Dedifferentiated amniotic fluid mesenchymal stem cell (primary cell): ENCODE results near the gene MOB2.

Experiments used
- DNase-seq: peaks from one replicate; pipeline ENCODE4 v3.0.0-alpha.2; 2016; ENCODE audit errors: extremely low spot score

The MOB2 gene

DNA sequence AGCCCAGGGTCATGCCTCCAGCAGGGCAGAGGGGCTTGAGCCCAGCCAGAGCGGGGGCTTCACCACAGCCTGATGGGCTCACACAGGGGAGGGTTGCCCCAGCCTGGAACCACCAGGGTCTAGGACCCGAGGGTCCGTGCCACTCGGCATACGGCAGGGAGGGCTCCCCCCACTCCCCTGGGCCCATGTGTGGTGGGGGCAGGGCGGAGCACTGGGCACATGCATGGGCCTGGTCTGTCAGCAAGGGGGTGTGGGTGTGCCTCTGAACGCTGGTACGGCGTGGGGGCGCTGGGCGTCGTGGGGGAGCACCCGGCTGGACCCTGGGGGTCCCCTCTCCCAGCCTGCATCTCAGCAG lies 29.3 kb downstream of the MOB2 start:
- no peak for DNase-seq

DNA sequence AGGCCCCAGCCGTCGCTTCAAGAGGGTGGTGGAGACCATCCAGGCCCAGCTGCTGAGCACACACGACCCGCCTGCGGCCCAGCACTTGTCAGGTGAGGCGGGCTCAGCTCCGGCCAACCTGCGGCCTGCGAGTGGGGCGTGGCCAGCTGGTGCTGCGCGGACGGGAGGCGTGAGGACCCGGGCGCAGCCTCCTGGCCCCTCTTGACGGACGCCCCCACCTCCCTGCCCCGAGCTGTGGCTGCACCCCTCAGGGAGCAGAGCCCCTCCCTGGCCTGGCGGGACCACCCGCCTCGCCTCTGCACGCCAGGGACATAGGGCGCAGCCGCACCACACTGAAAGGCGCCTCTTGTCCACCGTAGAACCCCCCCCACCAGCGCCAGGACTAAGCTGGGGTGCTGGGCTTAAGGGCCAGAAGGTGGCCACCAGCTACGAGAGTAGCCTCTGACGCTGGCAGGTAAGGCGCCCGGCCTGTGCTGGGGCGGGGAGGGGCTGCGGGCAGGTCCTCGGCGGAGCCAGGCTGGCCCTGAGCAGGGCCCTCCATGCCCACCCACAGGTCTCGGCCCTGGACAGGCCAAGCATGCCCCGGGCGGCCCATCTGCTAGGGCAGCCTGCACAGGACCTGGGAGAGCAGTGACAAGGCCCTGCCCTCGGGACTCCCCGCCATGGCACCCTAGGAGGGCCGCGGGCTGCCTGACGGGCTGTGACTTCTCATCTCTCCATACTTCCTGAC lies 29.8 kb downstream of the MOB2 start:
- no peak for DNase-seq

DNA sequence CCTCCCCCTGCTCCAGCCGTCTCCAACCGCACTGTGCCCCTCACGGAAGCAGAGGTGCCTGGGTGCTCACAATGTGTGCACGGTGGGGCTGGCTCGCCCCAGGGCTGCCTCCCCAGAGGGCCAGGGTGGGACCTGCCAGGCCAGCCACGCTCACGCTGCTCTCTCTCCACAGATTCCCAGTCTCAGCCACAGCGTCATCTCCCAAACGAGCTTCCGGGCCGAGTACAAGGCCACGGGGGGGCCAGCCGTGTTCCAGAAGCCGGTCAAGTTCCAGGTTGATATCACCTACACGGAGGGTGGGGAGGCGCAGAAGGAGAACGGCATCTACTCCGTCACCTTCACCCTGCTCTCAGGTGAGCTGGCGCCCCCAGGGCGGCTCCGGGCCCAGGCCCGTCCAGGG lies 30.4 kb downstream of the MOB2 start:
- no peak for DNase-seq

DNA sequence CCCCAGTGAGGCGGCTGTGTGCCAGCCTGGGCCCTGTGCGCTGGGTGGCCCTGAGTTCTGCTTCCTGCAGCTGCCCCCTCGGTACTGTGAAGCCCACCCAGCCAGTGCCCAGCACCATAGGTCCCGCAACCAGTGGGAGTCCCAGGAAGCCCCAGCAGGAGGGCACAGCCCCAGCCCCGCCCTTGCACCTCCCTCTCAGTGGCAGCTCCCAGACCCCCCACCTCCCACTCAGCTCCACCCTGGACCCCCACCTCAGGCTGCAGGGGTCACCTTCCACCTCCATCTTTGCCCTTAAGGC lies 30.9 kb downstream of the MOB2 start:
- DNase-seq: no peak

DNA sequence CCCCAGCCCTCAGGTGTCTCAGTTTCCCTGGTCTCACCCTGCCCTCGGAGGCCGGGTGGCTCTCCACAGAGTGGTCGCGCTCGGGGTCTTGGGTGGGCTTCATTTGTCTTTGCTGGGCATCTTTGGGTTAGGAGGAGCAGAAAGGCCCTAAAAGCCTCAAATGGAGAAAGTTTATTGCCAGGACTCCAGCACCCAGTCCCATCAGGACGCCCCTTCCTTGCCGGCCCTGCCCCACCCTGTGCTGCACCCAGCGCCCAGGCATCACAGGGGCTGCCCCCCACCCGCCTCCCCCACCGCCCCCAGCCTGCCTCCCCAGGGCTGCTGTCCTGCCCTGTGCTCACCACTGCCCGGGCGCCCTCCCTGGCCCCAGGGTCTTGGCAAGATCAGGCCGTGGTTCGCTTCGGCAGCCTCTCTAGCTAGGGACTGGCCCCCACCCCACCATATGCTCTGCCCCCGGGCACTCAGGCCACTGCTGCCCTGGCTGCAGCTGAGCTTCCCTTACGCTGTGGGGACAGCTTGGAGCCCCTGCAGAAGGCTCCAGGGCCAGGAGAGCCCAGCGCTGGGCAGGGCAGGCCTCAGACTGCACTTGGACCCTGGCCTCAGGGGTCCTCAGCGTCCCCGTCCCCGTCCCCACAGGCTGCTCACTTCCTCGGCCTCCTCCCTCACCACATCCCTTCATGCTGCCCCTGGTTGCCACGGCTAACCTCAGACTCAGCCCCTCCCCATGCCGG lies 31.4 kb downstream of the MOB2 start:
- no peak for DNase-seq

DNA sequence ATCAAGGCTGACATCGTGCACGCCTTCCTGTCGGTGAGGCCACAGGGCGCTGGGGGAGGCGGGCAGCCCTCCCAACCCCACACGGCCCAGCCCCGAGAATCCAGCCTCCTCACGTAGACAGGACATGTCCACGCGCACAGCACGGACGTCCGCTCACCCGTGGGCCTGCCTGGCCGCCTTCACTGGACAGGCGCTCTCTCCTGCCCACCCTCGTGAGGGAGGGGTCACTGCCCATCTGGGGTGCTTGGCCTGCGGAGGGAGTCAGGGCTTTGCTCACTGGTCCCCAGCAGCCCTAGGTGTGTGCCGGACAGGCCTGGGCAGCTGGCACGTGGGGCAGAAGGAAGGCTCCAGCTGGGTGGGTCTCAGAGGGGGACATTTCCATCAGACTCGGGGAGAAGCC lies 32.0 kb downstream of the MOB2 start:
- no peak for DNase-seq

DNA sequence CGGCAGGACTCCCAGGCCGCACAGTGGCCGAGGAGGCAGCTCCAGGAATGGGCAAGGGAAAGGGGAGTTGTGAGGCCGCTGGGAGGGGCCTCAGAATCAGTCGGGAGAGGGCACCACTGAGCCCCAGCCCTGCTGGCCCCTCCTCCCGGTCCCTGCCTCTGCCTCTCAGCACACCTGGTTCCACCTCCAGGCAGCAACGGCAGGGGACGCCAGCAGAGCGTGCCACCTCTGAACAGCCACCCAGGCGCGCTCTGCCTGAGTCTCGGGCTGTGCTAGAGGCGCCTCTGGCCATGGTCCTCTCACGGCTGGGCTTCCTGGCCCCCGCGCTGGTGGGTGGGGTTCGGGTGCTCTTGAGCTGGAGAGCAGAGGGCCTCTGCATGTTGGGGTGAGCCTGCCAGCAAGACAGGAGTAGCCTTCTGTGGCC lies 33.0 kb downstream of the MOB2 start:
- DNase-seq: no peak

DNA sequence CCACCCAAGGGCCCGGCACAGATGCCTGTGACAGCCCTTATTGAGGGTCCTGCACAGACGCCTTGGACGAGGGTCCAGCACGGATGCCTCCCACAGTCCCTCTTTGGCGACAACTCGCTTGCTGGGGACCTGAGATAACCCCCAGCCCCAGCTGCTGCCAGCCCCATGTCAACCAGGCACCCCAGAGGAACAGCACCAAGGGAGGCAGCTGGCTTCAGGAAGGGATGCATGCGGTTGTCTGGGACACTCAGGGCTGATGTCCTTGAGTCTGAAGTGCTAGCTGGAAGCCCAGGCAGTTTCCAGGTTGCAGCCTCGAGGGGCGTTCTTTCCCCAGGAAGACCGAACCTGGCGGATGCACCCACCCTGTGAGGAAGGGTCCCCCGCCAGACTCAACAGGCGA lies 33.8 kb downstream of the MOB2 start:
- DNase-seq: no peak

DNA sequence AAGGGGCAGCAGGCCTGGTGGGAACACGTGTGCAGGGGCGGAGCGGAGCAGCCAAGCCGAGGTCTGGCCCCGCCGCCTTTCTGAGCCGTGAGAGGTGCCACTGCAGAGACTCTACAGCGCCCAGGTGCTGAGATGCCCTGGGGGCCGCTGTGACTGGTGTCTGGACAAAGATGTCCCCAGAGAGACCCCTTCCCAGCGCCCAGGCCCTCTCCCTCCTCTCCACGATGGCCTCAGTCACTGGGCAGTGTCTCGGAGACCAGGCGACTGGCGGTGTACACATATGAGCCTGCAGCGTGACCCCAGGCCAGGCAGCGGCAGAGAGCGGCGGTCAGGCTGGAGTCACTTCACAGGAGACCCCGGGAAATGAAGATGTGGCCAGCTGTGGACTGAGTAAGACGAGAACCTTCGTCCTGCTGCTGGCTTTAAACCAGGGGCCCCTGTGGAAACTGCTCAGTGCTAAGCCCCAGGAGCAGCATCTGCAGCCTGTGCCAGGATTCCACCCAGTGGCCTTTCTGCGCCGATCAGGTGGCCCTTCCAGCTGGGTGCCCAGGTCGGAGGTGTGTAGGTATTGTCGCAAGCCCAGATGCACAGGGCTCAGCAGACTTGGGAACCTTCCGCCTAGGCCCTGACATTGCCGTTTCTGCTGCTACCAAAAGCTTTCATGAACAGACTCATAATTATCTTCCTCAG lies 34.7 kb downstream of the MOB2 start:
- DNase-seq: no peak

DNA sequence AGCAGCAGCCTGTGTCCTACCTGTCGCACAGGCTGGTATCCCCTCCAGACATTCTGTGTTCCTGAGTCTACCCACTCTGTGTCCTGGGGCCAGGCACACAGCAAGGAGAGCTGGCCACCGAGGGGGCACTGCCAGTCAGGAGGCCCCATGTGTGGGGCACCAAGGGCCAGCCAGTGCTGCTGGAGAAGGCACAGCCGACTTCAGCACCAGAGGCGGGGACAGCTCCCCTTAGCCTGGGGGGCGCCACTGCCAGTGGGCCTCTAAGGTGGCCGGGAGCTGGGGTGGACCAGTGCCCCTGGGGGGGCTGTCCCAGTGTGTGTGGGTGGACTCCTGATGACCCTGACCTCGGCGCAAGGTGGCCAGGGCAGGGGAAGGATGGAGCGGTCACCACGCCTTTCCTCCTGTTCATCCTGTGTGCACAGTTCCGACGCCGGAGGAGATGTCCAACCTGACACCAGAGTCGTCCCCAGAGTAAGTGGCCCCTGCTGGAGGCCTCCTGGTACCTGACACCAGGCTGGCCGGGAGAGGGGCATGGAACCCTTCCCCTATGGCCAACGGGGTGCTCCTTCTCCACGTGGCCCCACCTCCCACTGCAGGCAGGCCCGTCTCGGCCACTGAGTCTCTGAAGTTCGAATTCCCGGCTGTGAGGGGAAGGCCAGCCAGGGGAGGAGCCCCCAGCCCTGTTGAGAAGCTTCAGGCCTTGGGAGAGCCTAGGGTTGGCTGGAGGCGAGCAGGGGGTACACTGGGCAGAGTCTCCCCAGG lies 35.4 kb downstream of the MOB2 start:
- DNase-seq: no peak

DNA sequence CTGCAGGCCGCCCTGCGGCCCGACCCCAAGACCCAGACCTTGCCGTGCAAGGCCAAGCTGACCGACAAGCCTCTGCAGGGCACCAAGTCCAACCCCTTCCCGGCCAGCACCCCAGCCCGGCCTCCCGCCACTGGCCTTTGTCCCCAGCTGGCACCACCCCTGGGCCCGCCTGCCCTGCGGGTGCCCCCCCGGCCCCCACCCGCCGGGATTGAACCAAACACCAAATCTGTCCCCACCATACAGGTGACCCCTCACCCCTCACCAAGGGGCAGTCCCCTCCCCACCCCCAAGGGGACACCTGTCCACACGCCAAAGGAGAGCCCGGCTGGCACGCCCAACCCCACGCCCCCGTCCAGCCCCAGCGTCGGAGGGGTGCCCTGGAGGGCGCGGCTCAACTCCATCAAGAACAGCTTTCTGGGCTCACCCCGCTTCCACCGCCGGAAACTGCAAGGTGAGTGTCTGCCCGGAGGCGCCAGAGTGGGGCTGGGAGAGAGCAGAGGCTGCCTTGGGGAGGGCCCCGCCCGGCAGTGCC lies 36.2 kb downstream of the MOB2 start:
- no peak for DNase-seq

DNA sequence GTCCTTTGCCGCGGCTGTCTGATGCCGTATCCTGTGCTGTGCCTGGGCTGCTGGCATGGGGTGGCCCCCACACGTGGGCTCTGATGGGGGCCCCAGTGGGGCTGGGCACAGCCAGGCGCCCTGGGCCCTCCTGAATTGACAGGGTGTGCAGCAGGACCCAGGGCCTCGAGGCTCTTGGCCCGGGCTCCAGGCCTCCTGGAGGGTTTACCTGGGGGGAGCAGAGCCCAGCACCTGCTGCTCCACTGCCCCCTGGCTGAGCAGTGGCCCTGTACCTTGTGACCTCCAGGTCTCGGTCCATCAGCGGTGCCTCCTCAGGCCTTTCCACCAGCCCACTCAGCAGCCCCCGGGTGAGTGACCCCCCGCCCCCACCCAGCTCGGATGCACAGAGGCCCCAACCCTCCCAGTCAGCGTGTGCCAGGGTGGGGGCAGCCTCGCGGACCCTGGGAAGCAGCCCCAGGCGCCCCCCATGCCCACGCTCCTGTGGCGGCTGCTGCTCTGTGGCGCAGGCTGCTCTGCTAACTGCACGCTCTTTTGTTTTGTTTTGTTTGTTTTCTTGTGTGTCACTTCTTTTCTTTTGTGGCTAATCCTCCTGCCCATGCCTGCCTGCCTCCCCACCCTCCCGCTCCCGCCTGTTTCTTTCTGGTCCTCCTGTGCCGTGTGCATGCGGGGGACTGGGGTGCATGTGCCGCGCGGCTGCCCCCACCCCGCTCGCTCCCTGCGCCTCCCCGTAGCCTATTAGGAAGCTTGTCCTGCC lies 36.9 kb downstream of the MOB2 start:
- DNase-seq: no peak

DNA sequence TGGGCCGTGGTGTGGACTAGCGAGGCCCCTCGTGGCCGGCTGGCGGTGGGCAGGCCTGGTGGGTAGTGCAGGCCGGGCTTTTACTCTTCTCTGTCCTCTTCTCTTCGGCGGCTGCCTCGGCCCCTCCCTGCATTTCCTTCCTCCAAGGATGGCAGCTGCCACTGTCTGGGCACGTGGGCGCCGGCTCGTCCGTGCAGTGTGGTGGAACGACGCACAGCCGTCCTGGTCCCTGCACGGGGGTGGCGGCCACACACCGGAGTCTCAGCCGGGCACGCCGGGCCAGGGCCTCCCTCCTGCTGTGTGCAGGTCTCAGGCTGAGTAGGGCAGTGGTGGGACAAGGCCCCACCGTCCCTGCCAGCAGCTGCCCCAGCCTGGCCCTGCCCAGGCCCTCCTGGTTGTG lies 37.7 kb downstream of the MOB2 start:
- no peak for DNase-seq

DNA sequence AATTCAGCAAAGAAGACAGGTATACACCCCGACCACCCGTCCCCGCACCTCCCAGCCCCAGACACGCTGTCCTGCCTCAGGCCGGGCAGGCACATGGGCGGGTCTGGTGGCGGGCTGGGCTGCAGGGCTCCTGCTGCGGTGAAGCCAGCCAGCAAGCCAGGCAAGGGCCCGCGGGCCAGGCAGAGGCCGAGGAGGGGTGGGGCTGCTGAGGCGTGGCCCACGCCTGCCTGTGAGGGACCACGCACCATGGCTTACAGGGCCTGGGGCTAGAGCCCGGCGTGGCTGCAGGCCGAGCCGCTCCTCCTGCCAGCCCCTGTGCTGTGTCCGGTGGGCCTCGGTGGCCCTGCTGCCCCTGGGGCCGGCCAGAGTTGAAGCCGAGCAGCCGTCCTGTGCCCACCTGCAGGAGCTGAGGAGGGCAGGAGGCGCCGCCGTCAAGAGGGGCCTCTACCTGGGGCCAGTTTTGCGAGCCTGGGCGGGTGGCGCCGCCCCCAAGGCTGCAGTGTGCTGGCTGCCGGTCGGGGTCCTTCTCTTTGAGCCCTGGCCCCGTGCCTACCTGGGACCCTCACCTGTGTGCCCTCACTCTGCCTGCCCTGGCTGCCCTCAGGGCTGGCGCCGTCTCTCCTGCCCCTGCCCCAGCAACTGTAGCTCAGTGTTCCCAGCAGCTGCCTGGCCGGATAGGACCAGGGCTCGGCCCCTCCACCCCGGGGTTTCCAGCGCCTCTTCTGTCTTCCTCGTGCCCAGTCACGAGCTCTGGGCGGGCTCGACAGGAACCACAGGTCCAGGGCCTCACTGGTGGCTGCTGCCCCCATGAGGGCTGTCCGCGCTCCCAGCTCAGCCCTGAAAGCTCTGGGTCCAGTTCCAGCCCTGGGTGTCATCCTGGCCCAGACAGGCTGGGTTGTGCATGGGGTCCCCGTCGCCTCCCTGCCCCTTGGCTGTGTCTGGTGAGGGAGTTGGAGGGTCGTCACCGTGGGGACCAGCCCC lies 38.4 kb downstream of the MOB2 start:
- DNase-seq: no peak

DNA sequence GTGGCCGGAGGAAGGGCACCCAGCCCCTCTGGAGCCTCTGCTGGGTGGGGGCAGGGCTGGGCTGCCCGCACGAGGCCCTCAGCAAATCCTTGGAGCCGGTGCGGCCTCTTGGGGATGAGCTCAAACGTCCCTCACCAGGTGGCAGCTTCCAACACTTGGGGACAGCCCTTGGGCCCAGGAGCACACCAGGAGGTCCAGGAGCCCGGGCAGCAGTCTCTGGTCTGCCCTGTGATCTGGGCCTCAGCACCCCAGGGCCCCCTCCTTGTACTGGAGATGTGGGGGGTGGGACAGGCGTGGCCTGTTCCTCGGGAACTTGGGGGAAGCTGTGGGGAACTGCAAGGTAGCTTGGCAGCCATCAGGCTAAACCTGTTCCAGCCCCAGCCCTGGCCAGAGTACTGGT lies 40.0 kb downstream of the MOB2 start:
- DNase-seq: no peak

DNA sequence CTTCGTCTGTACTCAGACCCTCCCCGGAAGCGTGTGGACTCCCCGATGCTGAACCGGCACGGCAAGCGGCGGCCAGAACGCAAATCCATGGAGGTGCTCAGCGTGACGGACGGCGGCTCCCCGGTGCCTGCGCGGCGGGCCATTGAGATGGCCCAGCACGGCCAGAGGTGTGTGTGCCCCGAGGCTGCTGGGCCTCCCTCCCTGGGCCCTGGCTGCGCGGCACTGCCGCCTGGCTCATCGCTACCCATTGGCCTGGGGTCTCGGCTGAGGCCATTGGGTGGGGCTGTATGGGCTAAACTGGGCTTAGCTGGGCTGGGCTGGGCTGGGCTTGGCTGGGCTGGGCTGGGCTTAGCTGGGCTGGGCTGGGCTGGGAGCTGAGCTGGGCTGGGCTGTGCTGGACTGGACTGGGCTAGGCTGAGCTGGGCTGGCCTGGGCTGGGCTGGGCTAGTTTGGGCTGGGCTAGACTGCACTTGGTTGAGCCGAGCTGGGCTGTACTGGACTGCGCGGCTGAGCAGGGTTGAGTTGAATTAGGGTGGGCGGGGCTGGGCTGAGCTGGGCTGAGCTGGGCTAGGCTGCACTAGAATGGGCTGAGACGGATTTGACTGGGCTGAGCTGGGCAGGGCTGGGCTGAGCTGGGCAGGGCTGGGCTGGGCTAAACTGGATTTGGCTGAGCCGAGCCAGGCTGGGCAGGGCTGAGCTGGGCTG lies 40.7 kb downstream of the MOB2 start:
- DNase-seq: no peak

DNA sequence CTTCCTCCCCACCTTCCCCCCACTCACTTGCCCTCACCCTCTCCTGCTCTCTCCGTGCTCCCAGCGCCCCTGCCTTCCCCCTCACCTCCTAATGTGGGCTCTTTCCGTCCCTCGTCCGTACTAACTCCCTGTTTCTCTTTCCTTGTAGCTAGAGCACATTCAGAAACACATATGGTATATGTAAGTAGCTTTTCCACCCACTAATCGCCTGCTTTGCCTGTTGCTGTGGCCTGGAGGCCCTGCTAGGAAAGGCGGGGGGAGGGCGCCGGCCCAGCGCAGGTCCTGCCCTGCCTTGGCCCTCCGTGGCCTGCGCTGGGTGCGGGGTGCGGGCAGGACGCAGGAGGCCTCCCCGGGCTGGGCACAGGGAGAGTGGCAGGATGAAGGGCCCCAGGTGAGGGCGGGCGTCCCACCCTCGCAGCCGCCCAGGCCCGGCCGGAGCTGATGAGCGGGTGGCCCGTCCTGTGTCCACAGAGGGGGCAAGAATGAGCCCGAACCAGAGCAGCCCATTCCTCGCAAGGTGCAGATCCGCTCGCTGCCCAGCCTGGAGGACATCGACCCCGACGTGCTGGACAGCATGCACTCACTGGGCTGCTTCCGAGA lies 41.7 kb downstream of the MOB2 start:
- no peak for DNase-seq

DNA sequence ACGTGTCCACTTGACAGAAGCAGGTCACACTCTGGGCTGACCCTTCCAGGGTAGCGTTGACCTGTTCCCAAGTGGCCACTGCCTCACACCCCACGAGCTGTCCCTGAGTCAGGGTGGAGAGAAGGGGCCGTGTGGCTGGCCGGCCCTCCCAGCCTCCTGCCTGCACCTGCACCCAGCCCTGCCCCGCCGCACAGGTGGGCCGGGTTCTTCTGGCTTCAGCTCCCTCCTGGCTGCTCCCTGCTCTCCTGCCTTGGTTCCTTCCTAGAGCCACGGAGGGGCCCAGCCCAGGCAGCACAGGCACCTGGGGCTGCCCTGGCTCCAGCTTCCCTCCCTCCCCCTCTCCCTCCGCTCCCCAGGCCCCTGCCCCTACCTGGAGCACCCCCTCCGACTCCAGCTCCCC lies 42.3 kb downstream of the MOB2 start:
- no peak for DNase-seq

DNA sequence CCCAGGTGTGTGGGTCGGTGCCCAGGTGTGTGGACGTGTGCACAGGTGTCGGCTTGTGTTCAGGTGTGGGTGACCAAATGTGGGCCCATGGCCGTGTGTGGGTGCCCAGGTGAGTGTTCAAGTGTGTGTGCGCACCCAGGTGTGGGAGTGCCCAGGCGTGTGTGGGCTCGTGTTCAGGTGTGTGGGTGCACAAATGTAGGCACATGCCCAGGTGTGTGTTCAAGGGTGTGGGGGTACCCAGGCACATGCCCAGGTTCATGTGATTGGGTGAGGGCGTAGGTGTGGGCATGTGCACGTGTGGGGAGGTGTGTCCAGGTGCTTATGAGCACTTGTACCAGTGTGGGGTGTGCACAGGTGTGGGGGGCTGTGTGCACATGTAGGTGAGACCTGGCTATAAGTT lies 42.8 kb downstream of the MOB2 start:
- no peak for DNase-seq
